Stomach (tissue), 9 donors: ENCODE results near the gene PRR14L. TPM values are rescaled to one million over a fixed set of nuclear protein-coding genes. Genes with fewer than 3 reads are reported as not detected.
"Not testable (repeated sequence)": the region's sequence is repeated elsewhere in the genome, so short reads cannot be mapped to it uniquely, and the experiment has no call there.

Experiments used
- DNase-seq, 2 donors: peaks; one replicate each; pipeline versions ENCODE4 v3.0.0 to v3.0.0-alpha.2; 2013 to 2019
- H3K27ac ChIP-seq, 5 donors: fragments of 200-600 bp in 4 of 5; sonication (generic) in 4 of 5; one replicate each; pipeline ENCODE4 v1.5.1; 2013 to 2019; ENCODE audit warnings: mild to moderate bottlenecking in 1 of 5, moderate library complexity in 1 of 5
- H3K27me3 ChIP-seq, 3 donors: fragments of 200-600 bp; sonication (generic); one replicate each; pipeline ENCODE4 v1.5.1; 2017 to 2019; ENCODE audit warnings: mixed run types in 1 of 3
- H3K36me3 ChIP-seq, 4 donors: fragments of 200-600 bp; sonication (generic); 1 replicate in 3 of 4; 2 replicates in 1 of 4; pipeline ENCODE4 v1.5.1; 2016 to 2019
- H3K4me1 ChIP-seq, 4 donors: fragments of 200-600 bp; sonication (generic); one replicate each; pipeline ENCODE4 v1.5.1; 2016 to 2019
- H3K4me3 ChIP-seq, 4 donors: fragments of 200-600 bp; sonication (generic) in 3 of 4; one replicate each; pipeline ENCODE4 v1.5.1; 2016 to 2019; ENCODE audit warnings: mild to moderate bottlenecking in 1 of 4
- H3K9me3 ChIP-seq, 4 donors: fragments of 200-600 bp; sonication (generic); one replicate each; pipeline ENCODE4 v1.5.1; 2016 to 2019
- CTCF ChIP-seq, 7 experiments: fragments of 450-650 bp in 4 of 7; fragments of 200-600 bp in 3 of 7; sonication (generic) in 3 of 7; IDR thresholded peaks; one replicate each; pipeline ENCODE4 v1.5.1; 2016 to 2019; ENCODE audit warnings: antibody characterized with exemption in 7 of 7, control low read depth in 2 of 7, mild to moderate bottlenecking in 1 of 7
- EP300 ChIP-seq: sonication (generic); formaldehyde crosslinking; IDR thresholded peaks from one replicate; pipeline ENCODE4 v1.6.1; 2017; ENCODE audit warnings: antibody characterized with exemption
- POLR2A ChIP-seq, 4 donors: fragments of 450-650 bp; IDR thresholded peaks; one replicate each; pipeline ENCODE4 v1.6.1; 2016; ENCODE audit warnings: antibody characterized with exemption in 4 of 4, control low read depth in 2 of 4, mild to moderate bottlenecking in 1 of 4, moderate library complexity in 1 of 4
- POLR2AphosphoS5 ChIP-seq, 3 donors: sonication (generic); formaldehyde crosslinking; IDR thresholded peaks; one replicate each; pipeline ENCODE4 v1.6.1; 2016; ENCODE audit warnings: antibody characterized with exemption in 3 of 3
- WGBS, 5 donors: extraction: QIAGEN DNeasy Blood & Tissue Kit in 3 of 5; methylation state at CpG; one replicate each; pipeline versions ENCODE4 v1.1.5 to v1.1.7; 2013 to 2018; 5-methylcytosine and 5-hydroxymethylcytosine counted together
- intact Hi-C: fragments of 100-400 bp; cut with DNase I; formaldehyde crosslinking; loops from one replicate; pipeline ENCODE4 v1.15.1; 2023; ENCODE audit warnings: low total_unique reads
- polyA plus RNA-seq, 3 donors: library from polyadenylated mRNA; stranded (reverse); fragments of 200-250 nt; gene quantifications; one replicate each; pipeline ENCODE4 v1.2.3, GENCODE V29; 2013
- total RNA-seq, 5 donors: library from RNA; depleted of rRNA; stranded (reverse); fragments of >200 nt; gene quantifications; one replicate each; pipeline versions ENCODE4 v1.1.0 to v1.2.3, GENCODE V29; 2014 to 2016
- donor health status: healthy with polysubstance abuse.
- donor health status: Bipolar disorder and iron deficiency.
- donor health status: healthy.

Gene PRR14L
- total and polyA plus RNA-seq, 8 donors = 4.0 to 193 (median 26.6) TPM

GRCh38 chr22:31742115-31742514, 7.8 kb downstream of the PRR14L start:
- peaks cover 9 to 54% (median 32%) of the 10 kb centered on the region in 4 donors for H3K4me1 ChIP-seq
- no peak overlapping the region for H3K4me3 ChIP-seq
- H3K27me3 ChIP-seq = no peaks in the 10 kb centered on the region
- H3K27ac ChIP-seq = no peak overlapping the region
- intact Hi-C loops = no loop called here
- no peaks in the 10 kb centered on the region for H3K9me3 ChIP-seq
- 56 to 87% (median 76%) methylated on average over 3 of the region's 3 CpGs for WGBS, 5 donors
- TF ChIP-seq EP300 (no peak), POLR2AphosphoS5 (IDR thresholded peaks at IDR 0.05) (no peak), POLR2A (IDR thresholded peaks at IDR 0.05) (no peak), CTCF (IDR thresholded peaks at IDR 0.05) (no peak)
- H3K36me3 ChIP-seq = peaks cover 0 to 41% (median 35%) of the 10 kb centered on the region in 4 donors
- DNase-seq = no peak

- DNase-seq, H3K4me3 ChIP-seq, H3K27me3 ChIP-seq, intact Hi-C loops, H3K9me3 ChIP-seq: not testable (repeated sequence)
- peak overlapping the region in 4 of 5 donors; percentile 50 to 64 (median 55) for H3K27ac ChIP-seq
- H3K4me1 ChIP-seq = peaks cover 9 to 42% (median 26%) of the 10 kb centered on the region in 4 donors
- WGBS, 5 donors = 55 to 73% (median 64%) methylated on average over 7 of the region's 7 CpGs
- H3K36me3 ChIP-seq = peaks cover 4 to 49% (median 40%) of the 10 kb centered on the region in 4 donors
Observed at GRCh38 chr22:31740314-31740713, 9.6 kb downstream of the PRR14L start.

GRCh38 chr22:31739795-31740201, 10.1 kb downstream of the PRR14L start:
- intact Hi-C loops = no loop called here
- Histone ChIP-seq H3K27me3 (no peaks in the 10 kb centered on the region), H3K9me3 (no peaks in the 10 kb centered on the region), H3K4me3 (no peak overlapping the region), H3K27ac (peak overlapping the region in 4 of 5 donors; percentile 50 to 64 (median 55)), H3K36me3 (peaks cover 4 to 53% (median 40%) of the 10 kb centered on the region in 4 donors), H3K4me1 (peaks cover 9 to 40% (median 25%) of the 10 kb centered on the region in 4 donors)
- peak in 1 of 2 donors; percentile 9 for DNase-seq
- TF ChIP-seq POLR2AphosphoS5 (IDR thresholded peaks at IDR 0.05) (no peak), POLR2A (IDR thresholded peaks at IDR 0.05) (no peak), CTCF (IDR thresholded peaks at IDR 0.05) (no peak), EP300 (no peak)
- 18 to 43% (median 20%) methylated on average over 2 of the region's 2 CpGs for WGBS, 5 donors

GRCh38 chr22:31738566-31738965, 11.4 kb downstream of the PRR14L start:
- 51 to 73% (median 70%) methylated on average over 2 of the region's 2 CpGs for WGBS, 5 donors
- intact Hi-C loops = no loop called here
- Histone ChIP-seq H3K27me3 (no peaks in the 10 kb centered on the region), H3K4me3 (no peak overlapping the region), H3K36me3 (peaks cover 4 to 62% (median 40%) of the 10 kb centered on the region in 4 donors), H3K9me3 (no peaks in the 10 kb centered on the region), H3K4me1 (peaks cover 9 to 44% (median 25%) of the 10 kb centered on the region in 4 donors), H3K27ac (no peak overlapping the region)
- no peak for TF ChIP-seq POLR2AphosphoS5 (IDR thresholded peaks at IDR 0.05)
- no peak for TF ChIP-seq EP300
- TF ChIP-seq POLR2A (IDR thresholded peaks at IDR 0.05) = no peak
- no peak for TF ChIP-seq CTCF (IDR thresholded peaks at IDR 0.05)
- peak in 1 of 2 donors; percentile 3 for DNase-seq

GRCh38 chr22:31737932-31738331, 12.0 kb downstream of the PRR14L start:
- no peaks in the 10 kb centered on the region for H3K27me3 ChIP-seq
- intact Hi-C loops = no loop called here
- no peak overlapping the region for H3K27ac ChIP-seq
- DNase-seq = no peak
- no peak for TF ChIP-seq CTCF (IDR thresholded peaks at IDR 0.05)
- H3K36me3 ChIP-seq = peaks cover 4 to 64% (median 40%) of the 10 kb centered on the region in 4 donors
- 83 to 93% (median 91%) methylated on average over 5 of the region's 5 CpGs for WGBS, 5 donors
- no peaks in the 10 kb centered on the region for H3K9me3 ChIP-seq
- peaks cover 11 to 45% (median 27%) of the 10 kb centered on the region in 4 donors for H3K4me1 ChIP-seq
- no peak overlapping the region for H3K4me3 ChIP-seq
